Regular cardiac myocyte (primary cell): Measurements from ENCODE around the gene COLEC12. TPM values are rescaled to one million over a fixed set of nuclear protein-coding genes. Genes with fewer than 3 reads are reported as not detected.

Source experiments
- total RNA-seq: library from RNA; depleted of rRNA; stranded (reverse); fragments of >200 nt; gene quantifications from 2 replicates; pipeline ENCODE4 v1.2.3, GENCODE V29; 2014

COLEC12 gene
- 5.0 and 10.1 TPM in 2 replicates for total RNA-seq

GRCh38 chr18:500632-501405 lies at the start of gene COLEC12:
Gene COLEC12, minus strand, starts transcription at chr18:500701. Its CDS starts 187 bp downstream, at chr18:500514.

GRCh38 chr18:267688-268552 lies 232.6 kb downstream of the COLEC12 start, which contains the start of gene THOC1:
Gene THOC1, minus strand, starts transcription at chr18:268047. Its CDS starts 28 bp downstream, at chr18:268019.

Other genes starting within 250 kb of the COLEC12 start
- 38.9 and 39.2 TPM in 2 replicates for gene THOC1, start 232.7 kb downstream of the COLEC12 start, total RNA-seq
- not detected in 2 replicates for gene CETN1, start 79.7 kb upstream of the COLEC12 start, total RNA-seq
- gene CLUL1, start 96.3 kb upstream of the COLEC12 start, total RNA-seq = 0.28 TPM in 1 of 2 replicates, not detected in the other
- 5.9 and 37.6 TPM in 2 replicates for gene TYMS, start 157.0 kb upstream of the COLEC12 start, total RNA-seq
- 22.0 and 24.3 TPM in 2 replicates for gene ENOSF1, start 211.9 kb upstream of the COLEC12 start, total RNA-seq